Stomach (tissue), 9 donors: Measurements from ENCODE around the gene ATG14. TPM values are rescaled to one million over a fixed set of nuclear protein-coding genes. Genes with fewer than 3 reads are reported as not detected.

ENCODE experiments used
- DNase-seq, 2 donors: peaks; one replicate each; pipeline versions ENCODE4 v3.0.0 to v3.0.0-alpha.2; 2013 to 2019
- H3K27ac ChIP-seq, 5 donors: fragments of 200-600 bp in 4 of 5; sonication (generic) in 4 of 5; one replicate each; pipeline ENCODE4 v1.5.1; 2013 to 2019; ENCODE audit warnings: mild to moderate bottlenecking in 1 of 5, moderate library complexity in 1 of 5
- H3K27me3 ChIP-seq, 3 donors: fragments of 200-600 bp; sonication (generic); one replicate each; pipeline ENCODE4 v1.5.1; 2017 to 2019; ENCODE audit warnings: mixed run types in 1 of 3
- H3K36me3 ChIP-seq, 4 donors: fragments of 200-600 bp; sonication (generic); 1 replicate in 3 of 4; 2 replicates in 1 of 4; pipeline ENCODE4 v1.5.1; 2016 to 2019
- H3K4me1 ChIP-seq, 4 donors: fragments of 200-600 bp; sonication (generic); one replicate each; pipeline ENCODE4 v1.5.1; 2016 to 2019
- H3K4me3 ChIP-seq, 4 donors: fragments of 200-600 bp; sonication (generic) in 3 of 4; one replicate each; pipeline ENCODE4 v1.5.1; 2016 to 2019; ENCODE audit warnings: mild to moderate bottlenecking in 1 of 4
- H3K9me3 ChIP-seq, 4 donors: fragments of 200-600 bp; sonication (generic); one replicate each; pipeline ENCODE4 v1.5.1; 2016 to 2019
- EP300 ChIP-seq: sonication (generic); formaldehyde crosslinking; IDR thresholded peaks from one replicate; pipeline ENCODE4 v1.6.1; 2017; ENCODE audit warnings: antibody characterized with exemption
- POLR2AphosphoS5 ChIP-seq, 3 donors: sonication (generic); formaldehyde crosslinking; IDR thresholded peaks; one replicate each; pipeline ENCODE4 v1.6.1; 2016; ENCODE audit warnings: antibody characterized with exemption in 3 of 3
- WGBS, 5 donors: extraction: QIAGEN DNeasy Blood & Tissue Kit in 3 of 5; methylation state at CpG; one replicate each; pipeline versions ENCODE4 v1.1.5 to v1.1.7; 2013 to 2018; 5-methylcytosine and 5-hydroxymethylcytosine counted together
- intact Hi-C: fragments of 100-400 bp; cut with DNase I; formaldehyde crosslinking; loops from one replicate; pipeline ENCODE4 v1.15.1; 2023; ENCODE audit warnings: low total_unique reads
- polyA plus RNA-seq, 3 donors: library from polyadenylated mRNA; stranded (reverse); fragments of 200-250 nt; gene quantifications; one replicate each; pipeline ENCODE4 v1.2.3, GENCODE V29; 2013
- small RNA-seq, 4 donors: library from RNA; depleted of rRNA; stranded (forward); fragments of <200 nt; gene quantifications; one replicate each; pipeline ENCODE3, GENCODE V24; 2016
- total RNA-seq, 5 donors: library from RNA; depleted of rRNA; stranded (reverse); fragments of >200 nt; gene quantifications; one replicate each; pipeline versions ENCODE4 v1.1.0 to v1.2.3, GENCODE V29; 2014 to 2016
- donor health status: healthy with polysubstance abuse.
- donor health status: Bipolar disorder and iron deficiency.
- donor health status: healthy.

Gene ATG14
- total and polyA plus RNA-seq, 8 donors, result 3.3 to 29.7 (median 5.8) TPM

- Histone ChIP-seq H3K36me3 (peaks cover 0 to 27% (median 14%) of the 10 kb centered on the region in 4 donors), H3K27ac (no peak overlapping the region), H3K4me1 (peaks cover 0 to 23% (median 5%) of the 10 kb centered on the region in 4 donors), H3K27me3 (no peaks in the 10 kb centered on the region), H3K9me3 (peaks cover 10 to 14% (median 12%) of the 10 kb centered on the region in 4 donors), H3K4me3 (no peak overlapping the region)
- peak in 1 of 2 donors; percentile 71 for DNase-seq
- TF ChIP-seq EP300 (no peak), POLR2AphosphoS5 (IDR thresholded peaks at IDR 0.05) (peak in 1 of 3 donors; percentile 13)
- WGBS, 5 donors, result 33 to 70% (median 44%) methylated on average over 4 of the region's 4 CpGs
- intact Hi-C loops, result no loop called here
These were observed 95.1 kb downstream of the ATG14 start for GRCh38 chr14:55316564-55316963.

Small RNAs within 50 kb of the gene (small RNA-seq; reads per million reads assigned to genes)
- 0 reads per million in 4 donors for gene AL356801.1

Other genes starting within 250 kb of the ATG14 start
- 1 to 10 TPM in 4 of 5 donors, under 1 TPM in 1; 0.45 to 7.7 (median 3.5) TPM for gene DLGAP5, start 220.2 kb downstream of the ATG14 start, total RNA-seq
- 1 to 10 TPM in 2 of 3 donors, under 1 TPM in 1; 0.61 to 2.0 (median 2.0) TPM for gene DLGAP5, start 220.2 kb downstream of the ATG14 start, polyA plus RNA-seq
- 10 to 100 TPM; 18.7 to 55.0 (median 45.3) TPM for gene FBXO34, start 140.4 kb downstream of the ATG14 start, total RNA-seq
- gene FBXO34, start 140.4 kb downstream of the ATG14 start, polyA plus RNA-seq, result 10 to 100 TPM in 1 of 3 donors, 1 to 10 TPM in 2; 6.7 to 13.0 (median 9.5) TPM
- not detected for gene TBPL2, start 28.8 kb upstream of the ATG14 start, total RNA-seq
- not detected for gene TBPL2, start 28.8 kb upstream of the ATG14 start, polyA plus RNA-seq
- 100 to 1,000 TPM in 3 of 5 donors, 10 to 100 TPM in 2; 66.5 to 123 (median 100) TPM for gene KTN1, start 168.4 kb upstream of the ATG14 start, total RNA-seq
- 10 to 100 TPM; 43.3 to 58.7 (median 51.5) TPM for gene KTN1, start 168.4 kb upstream of the ATG14 start, polyA plus RNA-seq